ENCODE measurements around the gene MAP2K5. TPM values are rescaled to one million over a fixed set of nuclear protein-coding genes. Genes with fewer than 3 reads are reported as not detected.

MAP2K5 gene
- total RNA-seq, 1 experiment from 2014 or later = 15.0 TPM

GRCh38 chr15:67548862-67549651, 6.6 kb downstream of the MAP2K5 start:
- H3K4me3 Mint-ChIP-seq = no peak overlapping the region
- Histone ChIP-seq H2AFZ (ENCODE audit: low read length) (no peak overlapping the region), H2BK15ac (ENCODE audit: low read depth, low read length) (no peak overlapping the region), H3T11ph (ENCODE audit: low read length) (no peak overlapping the region), H3K27ac (ENCODE audit: insufficient read length, low read depth, low read length) (no peak overlapping the region), H3K23ac (ENCODE audit: insufficient read length, low read depth, low read length) (no peak overlapping the region), H3K4me2 (ENCODE audit: insufficient read depth, insufficient read length, low read length) (peak overlapping the region; percentile 35), H3K14ac (ENCODE audit: insufficient read depth, low read length) (no peak overlapping the region), H3K9me3 (ENCODE audit: control insufficient read depth, low read depth, low read length) (no peaks in the 10 kb centered on the region), H4K5ac (ENCODE audit: insufficient read length, low read depth, low read length) (no peak overlapping the region), H3K4ac (ENCODE audit: low read depth, low read length) (no peak overlapping the region), H3K9ac (ENCODE audit: extremely low read depth, insufficient read length, low read length) (no peak overlapping the region), H3K23me2 (ENCODE audit: insufficient read length, low read depth, low read length, poor library complexity, severe bottlenecking) (no peaks in the 10 kb centered on the region), H3K27me3 (ENCODE audit: insufficient read depth, low read length) (no peaks in the 10 kb centered on the region; the same call in 1 of the 2 replicates), H2BK120ac (ENCODE audit: low read depth, low read length, poor library complexity, severe bottlenecking) (no peak overlapping the region), H2BK20ac (ENCODE audit: low read depth, low read length, poor library complexity, severe bottlenecking) (no peak overlapping the region), H4K20me1 (ENCODE audit: control insufficient read depth, insufficient read depth, insufficient read length) (no peaks in the 10 kb centered on the region), H2BK5ac (ENCODE audit: insufficient read length, low read length) (no peak overlapping the region), H3K18ac (ENCODE audit: insufficient read length, low read depth, low read length) (no peak overlapping the region), H3K79me2 (ENCODE audit: insufficient read depth, low read length) (no peaks in the 10 kb centered on the region), H4K91ac (ENCODE audit: insufficient read length, low read depth, low read length) (no peak overlapping the region), H4K8ac (replicated peaks; ENCODE audit: insufficient read length, low read depth, low read length) (no peak overlapping the region), H2AK5ac (ENCODE audit: insufficient read length, low read length) (no peak overlapping the region), H3K79me1 (ENCODE audit: insufficient read depth, low read depth, low read length, poor library complexity, severe bottlenecking) (no peaks in the 10 kb centered on the region), H2BK12ac (ENCODE audit: insufficient read length, low read depth, low read length) (no peak overlapping the region), H3K4me1 (ENCODE audit: insufficient read depth, low read length) (peaks cover 4% of the 10 kb centered on the region; the same call in 1 of the 2 replicates), H3K56ac (ENCODE audit: insufficient read length, low read depth, low read length) (no peak overlapping the region)
- no peaks in the 10 kb centered on the region for H3K9me3 Mint-ChIP-seq
- peak; percentile 81 for DNase-seq
- H3K27ac Mint-ChIP-seq = peak overlapping the region in 1 of 3 experiments; percentile 39; a peak in 1 of 7 replicates
- no peaks in the 10 kb centered on the region for H3K27me3 Mint-ChIP-seq (ENCODE audit: low read depth)
- WGBS (ENCODE audit: extremely low coverage, insufficient read length, low lambda C conversion rate) = no CpG with 5 or more reads among the region's 8 CpGs
- TF ChIP-seq, protein P1, sequence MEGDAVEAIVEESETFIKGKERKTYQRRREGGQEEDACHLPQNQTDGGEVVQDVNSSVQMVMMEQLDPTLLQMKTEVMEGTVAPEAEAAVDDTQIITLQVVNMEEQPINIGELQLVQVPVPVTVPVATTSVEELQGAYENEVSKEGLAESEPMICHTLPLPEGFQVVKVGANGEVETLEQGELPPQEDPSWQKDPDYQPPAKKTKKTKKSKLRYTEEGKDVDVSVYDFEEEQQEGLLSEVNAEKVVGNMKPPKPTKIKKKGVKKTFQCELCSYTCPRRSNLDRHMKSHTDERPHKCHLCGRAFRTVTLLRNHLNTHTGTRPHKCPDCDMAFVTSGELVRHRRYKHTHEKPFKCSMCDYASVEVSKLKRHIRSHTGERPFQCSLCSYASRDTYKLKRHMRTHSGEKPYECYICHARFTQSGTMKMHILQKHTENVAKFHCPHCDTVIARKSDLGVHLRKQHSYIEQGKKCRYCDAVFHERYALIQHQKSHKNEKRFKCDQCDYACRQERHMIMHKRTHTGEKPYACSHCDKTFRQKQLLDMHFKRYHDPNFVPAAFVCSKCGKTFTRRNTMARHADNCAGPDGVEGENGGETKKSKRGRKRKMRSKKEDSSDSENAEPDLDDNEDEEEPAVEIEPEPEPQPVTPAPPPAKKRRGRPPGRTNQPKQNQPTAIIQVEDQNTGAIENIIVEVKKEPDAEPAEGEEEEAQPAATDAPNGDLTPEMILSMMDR (conservative IDR thresholded peaks at IDR 0.05) = no peak
- peaks cover 21 to 22% of the 10 kb centered on the region in 2 experiments for H3K4me1 Mint-ChIP-seq
- peaks cover 0 to 23% (median 13%) of the 10 kb centered on the region in 3 experiments; a peak in 5 of 7 replicates for H3K36me3 Mint-ChIP-seq (ENCODE audit: insufficient read depth in 1 of 3, low read depth in 3 of 3)
